ENCODE measurements around the gene WWOX. TPM values are rescaled to one million over a fixed set of nuclear protein-coding genes. Genes with fewer than 3 reads are reported as not detected.

The WWOX gene
- total and polyA plus RNA-seq, 2 donors (not counting 3 experiments of a cell fraction or from before 2014, with no cell fraction given): 6.2 to 12.5 TPM

DNA sequence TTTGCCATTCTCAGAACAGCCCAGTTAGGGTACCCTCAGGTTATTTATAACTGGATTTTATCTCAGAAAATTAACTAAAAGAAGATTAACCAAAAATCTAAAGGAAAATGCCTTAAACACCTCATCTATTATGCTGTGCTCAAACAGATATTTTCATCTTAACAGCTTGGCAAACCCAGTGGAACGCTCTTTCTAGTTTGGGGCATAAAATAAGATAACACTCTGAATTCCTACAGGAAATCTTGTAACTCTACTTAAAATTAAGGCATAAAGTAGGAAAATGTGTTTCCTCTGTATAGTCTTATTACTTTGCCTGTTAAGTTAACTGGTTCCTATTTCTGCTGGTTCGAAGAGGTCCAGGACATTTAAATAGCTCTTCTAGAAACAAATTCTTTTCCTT is 777.2 kb downstream of the WWOX start:
- TF ChIP-seq, protein P1, sequence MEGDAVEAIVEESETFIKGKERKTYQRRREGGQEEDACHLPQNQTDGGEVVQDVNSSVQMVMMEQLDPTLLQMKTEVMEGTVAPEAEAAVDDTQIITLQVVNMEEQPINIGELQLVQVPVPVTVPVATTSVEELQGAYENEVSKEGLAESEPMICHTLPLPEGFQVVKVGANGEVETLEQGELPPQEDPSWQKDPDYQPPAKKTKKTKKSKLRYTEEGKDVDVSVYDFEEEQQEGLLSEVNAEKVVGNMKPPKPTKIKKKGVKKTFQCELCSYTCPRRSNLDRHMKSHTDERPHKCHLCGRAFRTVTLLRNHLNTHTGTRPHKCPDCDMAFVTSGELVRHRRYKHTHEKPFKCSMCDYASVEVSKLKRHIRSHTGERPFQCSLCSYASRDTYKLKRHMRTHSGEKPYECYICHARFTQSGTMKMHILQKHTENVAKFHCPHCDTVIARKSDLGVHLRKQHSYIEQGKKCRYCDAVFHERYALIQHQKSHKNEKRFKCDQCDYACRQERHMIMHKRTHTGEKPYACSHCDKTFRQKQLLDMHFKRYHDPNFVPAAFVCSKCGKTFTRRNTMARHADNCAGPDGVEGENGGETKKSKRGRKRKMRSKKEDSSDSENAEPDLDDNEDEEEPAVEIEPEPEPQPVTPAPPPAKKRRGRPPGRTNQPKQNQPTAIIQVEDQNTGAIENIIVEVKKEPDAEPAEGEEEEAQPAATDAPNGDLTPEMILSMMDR (IDR thresholded peaks at IDR 0.05; ENCODE audit: extremely low read depth in 1 of 2, insufficient read depth in 1 of 2, low read depth in 1 of 2, low read length in 2 of 2): no peak
- BruUV-seq (replicated peaks): no TSS peak
- ChIA-PET POLR2A (no interaction called here), CTCF (no interaction called here)
- H4K20me1 ChIP-seq (replicated peaks; ENCODE audit: control insufficient read depth, extremely low read depth, insufficient read depth, low read length): no peaks in the 10 kb centered on the region
- DNase-seq (ENCODE audit: low read depth, low spot score) (no peak), FAIRE-seq (no peak)
- no peaks in the 10 kb centered on the region for H3K9me1 ChIP-seq (replicated peaks; ENCODE audit: control insufficient read depth, extremely low read depth, insufficient read depth, low read length)
- no peak overlapping the region for H3K27ac ChIP-seq (ENCODE audit: insufficient read depth, low read depth, low read length)
- no peaks in the 10 kb centered on the region for H3K36me3 ChIP-seq (ENCODE audit: control insufficient read depth in 2 of 2, extremely low read depth in 1 of 2, insufficient read depth in 2 of 2, low read length in 2 of 2)
- no peak overlapping the region for H3K4me3 ChIP-seq (replicated peaks in 1 of 3; ENCODE audit: insufficient read depth in 1 of 3, low read depth in 1 of 3, low read length in 3 of 3)
- no peaks in the 10 kb centered on the region for H3K27me3 ChIP-seq (ENCODE audit: control insufficient read depth in 2 of 2, insufficient read depth in 2 of 2, low read length in 2 of 2)
- dilution Hi-C loops (cut with MboI; ENCODE audit: extremely low pct_ligation_motif_present, low sequenced_read_pairs): no loop called here
- peaks cover 2% of the 10 kb centered on the region for H3K9me3 ChIP-seq (replicated peaks; ENCODE audit: control insufficient read depth, insufficient read depth, low read length)
- intact Hi-C loops (cut with micrococcal nuclease): no loop called here
- H3K79me2 ChIP-seq (ENCODE audit: control insufficient read depth, insufficient read depth, low read length): no peaks in the 10 kb centered on the region
- no peak overlapping the region for H2AFZ ChIP-seq (ENCODE audit: low read depth, low read length)
- H3K4me1 ChIP-seq (ENCODE audit: control insufficient read depth, extremely low read depth, insufficient read depth, low read length): no peaks in the 10 kb centered on the region
- no peak overlapping the region for H3K9ac ChIP-seq (replicated peaks; ENCODE audit: extremely low read depth, insufficient read depth, low read length)
- H3K4me2 ChIP-seq (ENCODE audit: insufficient read depth, low read length): no peak overlapping the region

DNA sequence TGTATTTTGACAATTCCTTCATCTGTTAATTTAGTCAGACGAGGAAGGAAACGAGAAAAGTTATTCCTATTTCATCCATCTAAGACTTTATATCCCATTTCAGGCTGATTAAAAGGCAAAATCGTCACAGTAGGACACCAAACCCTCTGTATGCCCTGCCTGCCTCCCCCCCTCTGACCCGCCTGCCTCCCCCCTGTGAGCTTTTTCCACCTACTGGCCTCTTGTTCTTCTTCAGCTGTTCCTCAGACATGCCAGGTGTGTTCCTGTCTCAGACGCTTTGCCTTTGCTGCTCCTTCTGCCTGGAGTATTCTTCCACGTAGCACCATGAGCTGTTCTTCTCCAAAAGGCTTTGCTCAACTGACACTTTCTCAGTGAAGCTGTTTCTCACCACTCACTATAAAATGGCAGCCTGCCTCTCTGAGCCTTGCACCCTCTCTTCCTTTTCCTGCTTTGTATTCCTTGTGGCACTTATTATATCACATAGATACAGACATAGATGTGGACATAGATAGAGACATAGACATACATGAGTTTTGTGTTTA is 777.7 kb downstream of the WWOX start:
- Histone ChIP-seq H2AFZ (ENCODE audit: low read depth, low read length) (no peak overlapping the region), H3K27ac (ENCODE audit: insufficient read depth, low read depth, low read length) (no peak overlapping the region), H3K4me2 (ENCODE audit: insufficient read depth, low read length) (no peak overlapping the region), H3K9ac (replicated peaks; ENCODE audit: extremely low read depth, insufficient read depth, low read length) (no peak overlapping the region), H3K79me2 (ENCODE audit: control insufficient read depth, insufficient read depth, low read length) (no peaks in the 10 kb centered on the region), H3K36me3 (ENCODE audit: control insufficient read depth in 2 of 2, extremely low read depth in 1 of 2, insufficient read depth in 2 of 2, low read length in 2 of 2) (no peaks in the 10 kb centered on the region), H3K4me3 (replicated peaks in 1 of 3; ENCODE audit: insufficient read depth in 1 of 3, low read depth in 1 of 3, low read length in 3 of 3) (no peak overlapping the region), H4K20me1 (replicated peaks; ENCODE audit: control insufficient read depth, extremely low read depth, insufficient read depth, low read length) (no peaks in the 10 kb centered on the region), H3K9me1 (replicated peaks; ENCODE audit: control insufficient read depth, extremely low read depth, insufficient read depth, low read length) (no peaks in the 10 kb centered on the region), H3K9me3 (replicated peaks; ENCODE audit: control insufficient read depth, insufficient read depth, low read length) (peaks cover 2% of the 10 kb centered on the region), H3K4me1 (ENCODE audit: control insufficient read depth, extremely low read depth, insufficient read depth, low read length) (no peaks in the 10 kb centered on the region), H3K27me3 (ENCODE audit: control insufficient read depth in 2 of 2, insufficient read depth in 2 of 2, low read length in 2 of 2) (no peaks in the 10 kb centered on the region)
- POLR2A ChIA-PET: no interaction called here
- CTCF ChIA-PET: no interaction called here
- dilution Hi-C loops (cut with MboI; ENCODE audit: extremely low pct_ligation_motif_present, low sequenced_read_pairs): no loop called here
- DNase-seq (ENCODE audit: low read depth, low spot score) (no peak), FAIRE-seq (no peak)
- TF ChIP-seq POLR2AphosphoS5 (IDR thresholded peaks at IDR 0.05; ENCODE audit: insufficient read depth, low read depth, low read length) (no peak), POLR2A (IDR thresholded peaks at IDR 0.05; ENCODE audit: low read depth, low read length) (no peak), GATA2 (IDR thresholded peaks at IDR 0.05; ENCODE audit: insufficient read depth, insufficient read length, low read depth, low read length) (no peak), FOS (IDR thresholded peaks at IDR 0.05; ENCODE audit: borderline replicate concordance, insufficient read depth, low read length) (no peak), EZH2 (IDR thresholded peaks at IDR 0.05; ENCODE audit: borderline replicate concordance, low read depth, low read length, severe bottlenecking) (no peak)
- TF ChIP-seq, protein P1 (IDR thresholded peaks at IDR 0.05; ENCODE audit: extremely low read depth in 1 of 2, insufficient read depth in 1 of 2, low read depth in 1 of 2, low read length in 2 of 2): no peak
- BruUV-seq (replicated peaks): no TSS peak
- intact Hi-C loops (cut with micrococcal nuclease): no loop called here
